Rectal smooth muscle tissue (tissue), 1 donor: ENCODE measurements around the gene ABCB10.
A peak's percentile ranks its signal among the peaks of the same experiment; 100 is the strongest.
"Not testable (repeated sequence)": the region's sequence is repeated elsewhere in the genome, so short reads cannot be mapped to it uniquely, and the experiment has no call there.

Experiments used
- H3K27ac ChIP-seq: one replicate; pipeline ENCODE4 v1.7.0; 2013; ENCODE audit warnings: low read depth, low read length, inconsistent platforms
- H3K27me3 ChIP-seq: one replicate; pipeline ENCODE4 v1.7.0; 2013; ENCODE audit warnings: low read length; ENCODE audit not compliant: control insufficient read depth, insufficient read depth
- H3K36me3 ChIP-seq: one replicate; pipeline ENCODE4 v1.7.0; 2013; ENCODE audit warnings: low read length; ENCODE audit not compliant: control insufficient read depth, insufficient read depth
- H3K4me1 ChIP-seq: one replicate; pipeline ENCODE4 v1.7.0; 2013; ENCODE audit warnings: low read length; ENCODE audit not compliant: control insufficient read depth, insufficient read depth
- H3K4me3 ChIP-seq: one replicate; pipeline ENCODE4 v1.7.0; 2013; ENCODE audit warnings: low read length
- H3K9ac ChIP-seq: one replicate; pipeline ENCODE4 v1.7.0; 2013; ENCODE audit warnings: low read length

The ABCB10 gene

DNA sequence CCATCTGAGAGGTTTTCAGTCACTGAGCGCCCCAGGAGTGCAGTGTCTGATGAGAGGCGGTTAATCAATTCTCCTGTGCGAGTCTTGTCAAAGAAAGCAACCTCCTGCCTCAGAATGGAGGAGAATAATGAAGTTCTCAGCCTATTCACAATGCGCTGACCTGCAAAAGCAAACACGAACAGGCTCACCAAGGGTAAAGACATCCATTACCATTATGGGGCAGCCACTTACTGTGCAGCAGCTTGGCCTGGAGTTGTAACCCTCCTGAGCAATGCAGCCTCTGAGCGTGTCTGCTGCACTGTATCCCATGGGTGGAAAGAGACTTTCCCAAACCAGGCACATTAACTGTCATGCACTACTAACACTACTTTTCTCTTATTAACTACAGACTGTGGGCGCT is 11.0 kb downstream of the ABCB10 start:
- Histone ChIP-seq H3K36me3 (peaks cover 3% of the 10 kb centered on the region), H3K27me3 (no peaks in the 10 kb centered on the region), H3K4me3 (no peak overlapping the region), H3K9ac (no peak overlapping the region), H3K27ac (no peak overlapping the region), H3K4me1 (no peaks in the 10 kb centered on the region)

DNA sequence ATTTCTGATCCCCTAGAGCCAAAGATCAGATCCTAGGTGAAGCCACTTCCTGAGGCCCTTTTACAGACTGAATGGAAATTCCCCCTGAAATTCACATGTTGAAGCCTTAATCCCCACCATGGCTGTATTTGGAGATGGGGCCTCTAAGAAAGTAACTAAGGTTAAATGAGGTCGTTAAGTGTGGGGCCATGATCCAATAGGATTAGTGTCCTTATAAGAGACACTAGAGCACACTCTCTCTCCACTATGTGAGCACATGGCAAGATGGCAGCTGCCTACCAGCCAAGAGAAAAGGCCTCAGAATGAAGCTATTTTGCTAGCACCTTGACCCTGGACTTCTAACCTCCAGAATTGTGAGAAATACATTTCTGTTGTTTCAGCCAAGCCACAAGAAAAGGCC is 13.9 kb downstream of the ABCB10 start:
- no peak overlapping the region for H3K9ac ChIP-seq
- H3K36me3 ChIP-seq, result peaks cover 8% of the 10 kb centered on the region
- no peaks in the 10 kb centered on the region for H3K4me1 ChIP-seq
- no peak overlapping the region for H3K4me3 ChIP-seq
- H3K27ac ChIP-seq, result no peak overlapping the region
- H3K27me3 ChIP-seq, result no peaks in the 10 kb centered on the region

- Histone ChIP-seq H3K36me3 (peaks cover 15% of the 10 kb centered on the region), H3K27me3 (no peaks in the 10 kb centered on the region), H3K27ac (no peak overlapping the region), H3K4me3 (no peak overlapping the region), H3K4me1 (no peaks in the 10 kb centered on the region), H3K9ac (no peak overlapping the region)
These were observed 18.5 kb downstream of the ABCB10 start for GRCh38 chr1:229539863-229540506.

DNA sequence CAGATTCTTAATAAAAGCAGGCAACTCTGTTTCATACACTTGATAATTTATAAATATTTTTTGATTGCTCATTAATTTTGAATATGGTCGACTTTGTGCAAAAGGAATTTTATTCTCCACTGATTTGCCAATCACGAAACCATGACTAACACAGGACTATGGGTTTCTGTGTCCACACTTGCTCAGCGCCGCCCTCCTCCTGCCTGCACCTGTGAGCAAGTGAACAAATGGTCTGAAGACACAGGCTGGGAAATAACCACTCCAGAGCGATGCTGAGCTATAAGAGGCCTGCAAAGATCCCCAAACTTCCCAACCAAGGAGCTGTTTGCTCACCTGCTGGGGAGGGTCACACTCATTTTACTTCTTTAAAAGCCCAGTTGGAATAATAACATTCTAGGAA is 19.6 kb downstream of the ABCB10 start:
- no peak overlapping the region for H3K4me3 ChIP-seq
- no peaks in the 10 kb centered on the region for H3K4me1 ChIP-seq
- H3K9ac ChIP-seq, result no peak overlapping the region
- peaks cover 15% of the 10 kb centered on the region for H3K36me3 ChIP-seq
- no peaks in the 10 kb centered on the region for H3K27me3 ChIP-seq
- H3K27ac ChIP-seq, result no peak overlapping the region

GRCh38 chr1:229537894-229538293 is 20.6 kb downstream of the ABCB10 start:
- Histone ChIP-seq H3K4me1 (no peaks in the 10 kb centered on the region), H3K27ac (no peak overlapping the region), H3K9ac (no peak overlapping the region), H3K4me3 (no peak overlapping the region), H3K36me3 (peaks cover 15% of the 10 kb centered on the region), H3K27me3 (no peaks in the 10 kb centered on the region)

GRCh38 chr1:229536982-229537381 is 21.5 kb downstream of the ABCB10 start:
- Histone ChIP-seq H3K36me3 (peaks cover 17% of the 10 kb centered on the region), H3K27me3 (no peaks in the 10 kb centered on the region), H3K9ac (no peak overlapping the region), H3K27ac (no peak overlapping the region), H3K4me3 (no peak overlapping the region), H3K4me1 (no peaks in the 10 kb centered on the region)

DNA sequence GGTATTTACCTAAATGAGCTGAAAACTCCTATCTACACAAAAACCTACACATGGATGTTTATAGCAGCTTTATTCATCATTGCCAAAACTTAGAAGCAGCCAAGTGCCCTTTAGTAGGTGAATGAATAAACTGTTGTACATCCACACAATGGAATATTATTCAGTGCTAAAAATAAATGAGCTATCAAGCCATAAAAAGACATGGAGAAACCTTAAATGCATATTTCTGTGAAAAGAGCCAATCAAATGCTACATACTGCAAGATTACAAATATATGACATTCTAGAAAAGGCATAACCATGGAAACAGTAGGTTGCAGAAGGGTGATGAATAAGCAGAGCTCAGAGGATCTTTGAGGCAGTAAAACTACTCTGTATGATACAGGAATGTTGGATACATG is 23.3 kb downstream of the ABCB10 start:
- Histone ChIP-seq H3K4me1 (no peaks in the 10 kb centered on the region), H3K36me3 (peaks cover 24% of the 10 kb centered on the region), H3K27ac (no peak overlapping the region), H3K27me3 (no peaks in the 10 kb centered on the region), H3K9ac (no peak overlapping the region), H3K4me3 (no peak overlapping the region)

DNA sequence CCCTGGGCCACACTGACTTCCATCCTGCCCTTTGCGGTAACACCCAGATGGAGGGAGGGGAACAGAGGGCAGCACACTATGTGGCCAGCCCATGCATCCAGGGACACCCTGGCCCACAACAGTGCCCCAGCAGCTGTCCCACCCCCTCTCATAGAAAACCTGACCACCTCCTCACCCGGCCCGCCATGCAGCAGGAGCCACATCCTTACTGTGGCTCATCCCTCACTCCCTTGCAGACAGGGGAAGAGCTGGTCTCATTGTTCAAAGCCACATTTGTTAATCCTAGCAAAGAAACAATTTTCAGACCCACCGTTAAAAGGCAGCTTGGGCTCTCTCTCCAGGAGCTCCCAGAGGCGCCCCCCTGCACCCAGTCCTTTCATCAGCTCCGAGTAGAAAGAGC is 27.2 kb downstream of the ABCB10 start:
- H3K4me1 ChIP-seq, result no peaks in the 10 kb centered on the region
- peaks cover 21% of the 10 kb centered on the region for H3K36me3 ChIP-seq
- no peak overlapping the region for H3K27ac ChIP-seq
- H3K27me3 ChIP-seq, result no peaks in the 10 kb centered on the region
- H3K4me3 ChIP-seq, result no peak overlapping the region
- H3K9ac ChIP-seq, result no peak overlapping the region

GRCh38 chr1:229529639-229530038 is 28.9 kb downstream of the ABCB10 start:
- Histone ChIP-seq H3K9ac (no peak overlapping the region), H3K36me3 (peaks cover 21% of the 10 kb centered on the region), H3K27me3 (no peaks in the 10 kb centered on the region), H3K4me1 (no peaks in the 10 kb centered on the region), H3K4me3 (no peak overlapping the region), H3K27ac (no peak overlapping the region)

GRCh38 chr1:229526695-229527094 is 31.8 kb downstream of the ABCB10 start:
- Histone ChIP-seq H3K4me1 (peaks cover 6% of the 10 kb centered on the region), H3K27ac (no peak overlapping the region), H3K36me3 (peaks cover 26% of the 10 kb centered on the region), H3K27me3 (no peaks in the 10 kb centered on the region), H3K4me3 (no peak overlapping the region), H3K9ac (no peak overlapping the region)

DNA sequence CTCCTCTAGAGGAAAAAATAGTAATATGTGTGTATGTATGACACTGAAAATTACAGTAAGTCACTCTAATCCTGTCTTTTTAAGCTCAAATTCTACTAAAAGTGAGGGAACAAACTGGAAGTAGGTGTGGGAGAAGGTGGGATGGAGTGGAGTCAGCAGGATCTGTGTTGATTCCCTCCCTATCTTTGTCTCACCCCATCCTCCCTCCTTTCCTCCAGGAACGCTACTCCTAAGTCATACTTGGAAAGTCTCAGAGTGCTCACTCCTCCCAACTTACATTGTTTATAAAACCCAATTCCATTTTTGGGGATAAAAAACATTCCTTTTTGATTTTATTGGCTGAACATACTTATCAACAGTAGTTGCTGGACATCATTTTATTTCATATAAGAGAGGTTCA is 35.5 kb downstream of the ABCB10 start:
- H3K36me3 ChIP-seq, result peaks cover 12% of the 10 kb centered on the region
- peaks cover 6% of the 10 kb centered on the region for H3K4me1 ChIP-seq
- no peaks in the 10 kb centered on the region for H3K27me3 ChIP-seq
- H3K4me3 ChIP-seq, result no peak overlapping the region
- H3K27ac ChIP-seq, result peak overlapping the region; percentile 52
- no peak overlapping the region for H3K9ac ChIP-seq

GRCh38 chr1:229514578-229515275 is 43.8 kb downstream of the ABCB10 start:
- Histone ChIP-seq H3K4me3 (no peak overlapping the region), H3K27ac (no peak overlapping the region), H3K9ac (no peak overlapping the region), H3K27me3 (no peaks in the 10 kb centered on the region), H3K36me3 (no peaks in the 10 kb centered on the region), H3K4me1 (no peaks in the 10 kb centered on the region)

- not testable (repeated sequence) for H3K4me3 ChIP-seq, H3K4me1 ChIP-seq, H3K27ac ChIP-seq, H3K9ac ChIP-seq, H3K27me3 ChIP-seq, H3K36me3 ChIP-seq
These were observed 46.9 kb downstream of the ABCB10 start for GRCh38 chr1:229511625-229512024.
